Upper lobe of left lung (tissue), 6 donors: Measurements from ENCODE around the gene IFITM5. TPM values are rescaled to one million over a fixed set of nuclear protein-coding genes. Genes with fewer than 3 reads are reported as not detected.
A peak's percentile ranks its signal among the peaks of the same experiment; 100 is the strongest.
"Not testable (repeated sequence)": the region's sequence is repeated elsewhere in the genome, so short reads cannot be mapped to it uniquely, and the experiment has no call there.

Experiments
- ATAC-seq, 2 donors: fragments of 200-7000 bp; cut with Tn5 transposase; one replicate each; pipeline ENCODE4 v1.9.1; 2022; ENCODE audit warnings: mild to moderate bottlenecking in 2 of 2, moderate library complexity in 2 of 2; ENCODE audit not compliant: low FRiP score in 2 of 2
- DNase-seq, 2 donors: peaks; one replicate each; pipeline ENCODE4 v3.0.0-alpha.2; 2019 to 2020
- H3K27ac ChIP-seq, 4 donors: fragments of 200-600 bp; sonication (generic); one replicate each; pipeline ENCODE4 v1.5.1; 2016 to 2019
- H3K27me3 ChIP-seq, 4 donors: fragments of 200-600 bp; sonication (generic); one replicate each; pipeline ENCODE4 v1.5.1; 2017 to 2019
- H3K36me3 ChIP-seq, 4 donors: fragments of 200-600 bp; sonication (generic); one replicate each; pipeline ENCODE4 v1.5.1; 2016 to 2019
- H3K4me1 ChIP-seq, 4 donors: fragments of 200-600 bp; sonication (generic); one replicate each; pipeline ENCODE4 v1.5.1; 2018 to 2019
- H3K4me3 ChIP-seq, 4 donors: fragments of 200-600 bp; sonication (generic); one replicate each; pipeline ENCODE4 v1.5.1; 2017 to 2019; ENCODE audit warnings: mild to moderate bottlenecking in 2 of 4, moderate library complexity in 1 of 4
- H3K9me3 ChIP-seq, 4 donors: fragments of 200-600 bp; sonication (generic); one replicate each; pipeline ENCODE4 v1.5.1; 2018 to 2019
- CTCF ChIP-seq, 6 experiments: fragments of 450-650 bp in 4 of 6; fragments of 200-600 bp in 2 of 6; sonication (generic) in 2 of 6; IDR thresholded peaks; one replicate each; pipeline ENCODE4 v1.5.1; 2016 to 2019; ENCODE audit warnings: antibody characterized with exemption in 6 of 6
- EP300 ChIP-seq, 4 donors: sonication (generic); formaldehyde crosslinking; IDR thresholded peaks; one replicate each; pipeline ENCODE4 v1.5.1; 2017; ENCODE audit warnings: antibody characterized with exemption in 4 of 4, control low read depth in 2 of 4
- POLR2A ChIP-seq, 4 donors: fragments of 450-650 bp; IDR thresholded peaks; one replicate each; pipeline ENCODE4 v1.5.1; 2016 to 2017; ENCODE audit warnings: antibody characterized with exemption in 4 of 4, mild to moderate bottlenecking in 2 of 4
- POLR2AphosphoS5 ChIP-seq, 2 donors: sonication (generic); formaldehyde crosslinking; IDR thresholded peaks; one replicate each; pipeline ENCODE4 v1.5.1; 2017; ENCODE audit warnings: antibody characterized with exemption in 2 of 2
- WGBS, 2 donors: methylation state at CpG; one replicate each; pipeline ENCODE4 v1.1.5; 2017 to 2018; 5-methylcytosine and 5-hydroxymethylcytosine counted together
- total RNA-seq, 6 donors: library from RNA; depleted of rRNA in 4 of 6; stranded (reverse); fragments of >200 nt in 4 of 6; gene quantifications; one replicate each; pipeline versions ENCODE4 v1.1.0 to v1.2.1, GENCODE V29; 2016 to 2021
- donor health status: DM: no; HTN: no; CAD: no; lungs with moderate emphysema.
- donor health status: DM: no; HTN: yes; CAD: no; lungs with severe emphysema.

Gene IFITM5
- total RNA-seq, 6 donors from 2014 or later: not detected

GRCh38 chr11:307766-308708 lies 8.7 kb upstream of the IFITM5 start, which contains the start of gene IFITM2:
TSS of gene IFITM2 (plus strand) at chr11:307816. CDS start at chr11:308193, 377 bp downstream.
- DNase-seq (peak; percentile 72 to 93), ATAC-seq (peak; percentile 73 to 85)
- H3K27ac ChIP-seq: peak within 1 kb of the TSS; percentile 89 to 94 (median 92)
- TF ChIP-seq CTCF (IDR thresholded peaks at IDR 0.05): peak in 2 of 6 experiments; percentile 20 to 22
- peak; percentile 96 to 97 for TF ChIP-seq POLR2AphosphoS5 (IDR thresholded peaks at IDR 0.05)
- peak in 1 of 4 donors; percentile 80 for TF ChIP-seq EP300 (IDR thresholded peaks at IDR 0.05)
- TF ChIP-seq POLR2A (IDR thresholded peaks at IDR 0.05): peak in 3 of 4 donors; percentile 39 to 89 (median 70)
- H3K9me3 ChIP-seq, H3K27me3 ChIP-seq, H3K36me3 ChIP-seq: not testable (repeated sequence)
- 1 to 16% methylated on average over 13 to 14 of the region's 28 CpGs for WGBS, 2 donors
- H3K4me3 ChIP-seq: peak within 1 kb of the TSS; percentile 34 to 69 (median 46)
- peaks cover 38 to 58% (median 48%) of the 10 kb centered on the region in 4 donors for H3K4me1 ChIP-seq

DNA sequence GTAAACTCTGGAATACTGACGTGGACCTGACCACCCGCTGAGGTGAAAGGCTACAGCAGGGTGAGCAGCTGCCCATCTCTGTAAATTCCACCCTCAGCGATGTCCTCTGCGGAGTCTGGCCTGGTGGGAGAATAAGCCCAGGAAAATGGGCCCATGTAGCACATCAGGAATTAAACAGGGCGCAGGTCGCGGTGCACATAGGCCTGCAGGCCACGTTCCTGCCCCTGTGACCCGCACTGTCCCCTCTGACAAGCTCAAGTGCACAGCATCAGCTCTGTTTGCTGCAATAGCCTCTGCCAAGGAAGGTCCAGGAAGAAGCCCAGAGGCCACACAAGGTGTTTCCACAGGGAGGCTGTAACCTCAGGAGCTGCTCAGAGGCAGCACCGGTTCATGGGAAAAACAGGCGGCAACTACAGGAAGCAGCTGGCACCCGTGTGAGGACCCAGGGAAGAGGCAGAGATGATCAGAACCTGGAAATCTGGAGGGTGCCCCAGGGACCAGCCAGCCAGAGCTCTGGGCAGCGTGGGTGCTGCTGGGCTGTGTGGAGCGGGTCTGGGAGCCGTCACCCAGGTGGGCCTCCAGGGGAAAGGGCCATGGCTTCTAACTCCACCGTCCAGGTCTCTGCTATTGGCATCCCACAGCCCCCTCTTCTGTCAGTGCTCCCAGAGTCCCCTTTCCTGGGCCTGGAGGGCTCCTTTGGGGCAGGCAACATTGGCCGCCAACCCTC lies 7.5 kb upstream of the IFITM5 start:
- peak overlapping the region in 1 of 4 donors; percentile 69 for H3K4me3 ChIP-seq
- TF ChIP-seq POLR2AphosphoS5 (IDR thresholded peaks at IDR 0.05) (no peak), EP300 (IDR thresholded peaks at IDR 0.05) (no peak), CTCF (IDR thresholded peaks at IDR 0.05) (no peak), POLR2A (IDR thresholded peaks at IDR 0.05) (no peak)
- ATAC-seq (no peak), DNase-seq (no peak)
- WGBS, 2 donors: 89 to 94% methylated on average over 10 to 17 of the region's 17 CpGs
- no peaks in the 10 kb centered on the region for H3K27me3 ChIP-seq
- no peaks in the 10 kb centered on the region for H3K9me3 ChIP-seq
- no peaks in the 10 kb centered on the region for H3K36me3 ChIP-seq
- peak overlapping the region; percentile 89 to 94 (median 92) for H3K27ac ChIP-seq
- peaks cover 27 to 45% (median 36%) of the 10 kb centered on the region in 4 donors for H3K4me1 ChIP-seq

- 90 to 95% methylated on average over 10 of the region's 10 CpGs for WGBS, 2 donors
- Histone ChIP-seq H3K36me3 (no peaks in the 10 kb centered on the region), H3K9me3 (no peaks in the 10 kb centered on the region), H3K4me3 (no peak overlapping the region), H3K27me3 (no peaks in the 10 kb centered on the region), H3K27ac (peak overlapping the region in 3 of 4 donors; percentile 89 to 94 (median 92)), H3K4me1 (peaks cover 25 to 43% (median 34%) of the 10 kb centered on the region in 4 donors)
- ATAC-seq: no peak
- no peak for DNase-seq
- TF ChIP-seq POLR2A (IDR thresholded peaks at IDR 0.05) (no peak), POLR2AphosphoS5 (IDR thresholded peaks at IDR 0.05) (no peak), CTCF (IDR thresholded peaks at IDR 0.05) (no peak), EP300 (IDR thresholded peaks at IDR 0.05) (no peak)
These were observed 6.5 kb upstream of the IFITM5 start for GRCh38 chr11:305844-306211.

DNA sequence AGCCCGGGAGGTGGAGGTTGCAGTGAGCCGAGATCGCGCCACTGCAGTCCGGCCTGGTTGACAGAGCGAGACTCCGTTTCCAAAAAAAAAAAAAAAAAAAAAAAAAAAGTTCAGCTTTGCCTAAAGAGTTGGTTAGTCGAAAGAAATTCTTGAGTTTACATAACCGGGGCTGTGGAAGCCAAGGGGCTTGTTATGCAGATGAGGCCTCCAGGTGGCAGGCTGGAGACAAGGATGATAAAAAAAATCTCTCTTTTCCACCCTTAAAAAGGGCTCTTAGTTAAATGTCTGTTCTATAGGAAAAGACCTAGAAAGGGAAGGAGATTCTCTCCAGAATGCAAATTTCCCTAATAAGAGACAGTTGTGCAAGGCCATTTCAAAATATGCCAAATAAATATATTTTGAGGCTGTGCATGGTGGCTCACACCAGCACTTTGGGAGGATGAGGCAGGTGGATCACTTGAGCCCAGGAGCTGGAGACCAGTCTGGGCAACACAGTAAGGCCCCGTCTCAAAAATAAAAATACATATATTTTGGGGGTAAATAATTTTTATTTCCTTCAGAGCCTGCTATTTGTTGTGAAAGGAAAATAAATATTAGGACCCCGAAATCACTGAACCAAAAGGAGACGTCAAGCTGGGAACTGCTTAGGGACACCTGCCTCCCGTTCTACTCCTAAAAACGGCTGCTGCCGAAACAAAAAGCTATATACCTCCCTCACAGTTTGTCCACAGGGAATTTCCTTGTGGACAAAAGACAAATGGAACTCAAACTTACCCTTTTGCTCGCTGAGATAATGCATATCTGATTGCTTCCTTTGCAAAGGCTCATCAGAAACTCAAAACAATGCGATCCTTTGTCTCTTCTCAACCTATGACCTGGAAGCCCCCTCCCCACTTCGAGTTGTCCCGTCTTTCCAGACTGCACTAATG lies 5.9 kb upstream of the IFITM5 start:
- Histone ChIP-seq H3K27ac (peak overlapping the region in 2 of 4 donors; percentile 66 to 94), H3K4me3 (no peak overlapping the region), H3K27me3 (peaks cover 0 to 2% (median 0%) of the 10 kb centered on the region in 4 donors), H3K4me1 (peaks cover 25 to 46% (median 34%) of the 10 kb centered on the region in 4 donors), H3K36me3 (no peaks in the 10 kb centered on the region), H3K9me3 (no peaks in the 10 kb centered on the region)
- WGBS, 2 donors: 34 to 44% methylated on average over 19 of the region's 19 CpGs
- TF ChIP-seq POLR2AphosphoS5 (IDR thresholded peaks at IDR 0.05): peak in 1 of 2 donors; percentile 9
- no peak for TF ChIP-seq EP300 (IDR thresholded peaks at IDR 0.05)
- no peak for TF ChIP-seq POLR2A (IDR thresholded peaks at IDR 0.05)
- TF ChIP-seq CTCF (IDR thresholded peaks at IDR 0.05): peak; percentile 52 to 71 (median 65)
- DNase-seq: peak in 1 of 2 donors; percentile 71
- ATAC-seq: peak in 1 of 2 donors; percentile 59
